WTC11 (cell line): ENCODE data around the gene ZNF423. TPM values are rescaled to one million over a fixed set of nuclear protein-coding genes. Genes with fewer than 3 reads are reported as not detected.

Source experiments
- ATAC-seq: fragments of 200-7000 bp; cut with Tn5 transposase; 2 replicates; pipeline ENCODE4 v1.10.0; 2021; ENCODE audit warnings: mild to moderate bottlenecking, moderate library complexity
- CTCF ChIA-PET: fragments of 300-600 bp; sonication (Branson Sonifier 250); formaldehyde crosslinking; loops from one replicate; lab custom pipeline; 2021; ENCODE audit warnings: antibody characterized with exemption; lab: Charles Lee
- POLR2A ChIA-PET: fragments of 350-600 bp; sonication (Branson Sonifier 250); formaldehyde crosslinking; loops from one replicate; lab custom pipeline; 2021; ENCODE audit warnings: antibody characterized with exemption; lab: Charles Lee
- DNase-seq: peaks from one replicate; pipeline ENCODE4 v3.0.0; 2021; ENCODE audit warnings: low spot score
- H3K27ac Mint-ChIP-seq: 2 replicates; pipeline ENCODE4 v1.8.0; 2021; ENCODE audit warnings: mixed read lengths
- H3K27me3 Mint-ChIP-seq: 2 replicates; pipeline ENCODE4 v1.8.0; 2021; ENCODE audit warnings: low read depth, mild to moderate bottlenecking, moderate library complexity, mixed read lengths
- H3K36me3 Mint-ChIP-seq: 2 replicates; pipeline ENCODE4 v1.8.0; 2021; ENCODE audit warnings: mixed read lengths
- H3K4me1 Mint-ChIP-seq: 2 replicates; pipeline ENCODE4 v1.8.0; 2022; ENCODE audit warnings: mixed read lengths
- H3K4me3 Mint-ChIP-seq: 2 replicates; pipeline ENCODE4 v1.8.0; 2021; ENCODE audit warnings: mild to moderate bottlenecking, moderate library complexity, mixed read lengths
- H3K9me3 Mint-ChIP-seq: 2 replicates; pipeline ENCODE4 v1.8.0; 2021; ENCODE audit warnings: mixed read lengths
- ATF6 ChIP-seq: sonication (generic); formaldehyde crosslinking; IDR thresholded peaks from 2 replicates; pipeline ENCODE4 v1.8.1; 2023; ENCODE audit warnings: mild to moderate bottlenecking, missing genetic modification reagents
- ERG ChIP-seq: fragments of 250-450 bp; sonication (Bioruptor Pico); IDR thresholded peaks from 2 replicates; pipeline ENCODE4 v1.8.0; 2021; ENCODE audit warnings: mild to moderate bottlenecking
- FOXP1 ChIP-seq: sonication (generic); formaldehyde crosslinking; IDR thresholded peaks from 2 replicates; pipeline ENCODE4 v1.8.0; 2022; ENCODE audit warnings: missing genetic modification reagents, mild to moderate bottlenecking, moderate library complexity, borderline replicate concordance
- GTF2I ChIP-seq: fragments of 250-450 bp; sonication (Bioruptor Pico); conservative IDR thresholded peaks from 2 replicates; pipeline ENCODE4 v1.4.0; 2021; ENCODE audit warnings: mild to moderate bottlenecking
- JAZF1 ChIP-seq: fragments of 250-450 bp; sonication (Bioruptor Pico); IDR thresholded peaks from 2 replicates; pipeline ENCODE4 v1.9.0; 2021; ENCODE audit warnings: moderate library complexity, mild to moderate bottlenecking, inconsistent platforms
- NR1H2 ChIP-seq: sonication (generic); formaldehyde crosslinking; IDR thresholded peaks from 2 replicates; pipeline ENCODE4 v1.9.0; 2021; ENCODE audit warnings: mild to moderate bottlenecking, moderate library complexity, missing genetic modification reagents
- OVOL2 ChIP-seq: fragments of 250-450 bp; sonication (Bioruptor Pico); IDR thresholded peaks from 2 replicates; pipeline ENCODE4 v1.9.0; 2021; ENCODE audit warnings: mild to moderate bottlenecking, borderline replicate concordance
- RORB ChIP-seq: fragments of 250-450 bp; sonication (Bioruptor Pico); IDR thresholded peaks from 2 replicates; pipeline ENCODE4 v1.9.0; 2021; ENCODE audit warnings: mild to moderate bottlenecking
- ZBTB21 ChIP-seq: sonication (generic); formaldehyde crosslinking; IDR thresholded peaks from 2 replicates; pipeline ENCODE4 v1.8.1; 2023; ENCODE audit warnings: mild to moderate bottlenecking, missing genetic modification reagents, borderline replicate concordance
- ZNF219 ChIP-seq: sonication (generic); formaldehyde crosslinking; IDR thresholded peaks from 2 replicates; pipeline ENCODE4 v1.8.0; 2023; ENCODE audit warnings: missing genetic modification reagents, mild to moderate bottlenecking, borderline replicate concordance
- total RNA-seq: library from RNA; stranded (reverse); gene quantifications from 3 replicates; pipeline ENCODE4 v1.2.3, GENCODE V29; 2021
- TF ChIP-seq, protein P1 (sequence below): sonication (generic); formaldehyde crosslinking; conservative IDR thresholded peaks from 2 replicates; pipeline ENCODE4 v1.8.1; 2023; ENCODE audit warnings: mild to moderate bottlenecking, low read depth, missing genetic modification reagents, moderate library complexity
- TF ChIP-seq, protein P2 (sequence below): sonication (generic); formaldehyde crosslinking; IDR thresholded peaks from 2 replicates; pipeline ENCODE4 v1.8.1; 2023; ENCODE audit warnings: mild to moderate bottlenecking, missing genetic modification reagents, borderline replicate concordance
- TF ChIP-seq, protein P3 (sequence below): sonication (generic); formaldehyde crosslinking; IDR thresholded peaks from 2 replicates; pipeline ENCODE4 v1.8.0; 2022; ENCODE audit warnings: mild to moderate bottlenecking, missing genetic modification reagents
- TF ChIP-seq, protein P4 (sequence below): sonication (generic); formaldehyde crosslinking; IDR thresholded peaks from 2 replicates; pipeline ENCODE4 v1.8.1; 2023; ENCODE audit warnings: mild to moderate bottlenecking, missing genetic modification reagents

Gene ZNF423
- total RNA-seq, 1 experiment from 2014 or later, result 38.8 TPM

GRCh38 chr16:49817754-49818507, 38.0 kb downstream of the ZNF423 start (continued):
- no peak for TF ChIP-seq ATF6 (CRISPR knock-in tag)
- TF ChIP-seq ZBTB21, result no peak
- TF ChIP-seq, all 79 proteins: peak for 0

DNA sequence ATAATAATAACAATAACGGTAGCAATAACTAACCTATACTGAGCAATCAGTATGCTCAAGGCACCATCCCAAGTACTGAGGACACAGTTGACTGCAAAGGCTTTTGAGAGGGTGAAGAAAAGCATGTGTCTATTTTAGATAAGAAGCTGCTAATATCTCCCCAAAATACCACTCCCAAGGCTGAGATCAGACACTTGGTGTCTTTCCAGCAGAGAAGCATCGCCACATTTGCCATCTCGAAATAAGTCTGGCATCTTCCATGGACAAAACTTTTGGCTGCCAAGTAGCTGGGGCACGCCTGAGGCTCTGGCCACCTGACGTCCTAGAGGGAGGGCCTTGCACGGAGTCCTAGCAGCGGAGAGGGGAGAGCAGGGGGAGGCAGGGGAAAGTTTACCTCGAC, 39.0 kb downstream of the ZNF423 start:
- Mint-ChIP-seq H3K36me3 (no peaks in the 10 kb centered on the region), H3K4me1 (peaks cover 40% of the 10 kb centered on the region), H3K4me3 (no peak overlapping the region)
- TF ChIP-seq, protein P1, sequence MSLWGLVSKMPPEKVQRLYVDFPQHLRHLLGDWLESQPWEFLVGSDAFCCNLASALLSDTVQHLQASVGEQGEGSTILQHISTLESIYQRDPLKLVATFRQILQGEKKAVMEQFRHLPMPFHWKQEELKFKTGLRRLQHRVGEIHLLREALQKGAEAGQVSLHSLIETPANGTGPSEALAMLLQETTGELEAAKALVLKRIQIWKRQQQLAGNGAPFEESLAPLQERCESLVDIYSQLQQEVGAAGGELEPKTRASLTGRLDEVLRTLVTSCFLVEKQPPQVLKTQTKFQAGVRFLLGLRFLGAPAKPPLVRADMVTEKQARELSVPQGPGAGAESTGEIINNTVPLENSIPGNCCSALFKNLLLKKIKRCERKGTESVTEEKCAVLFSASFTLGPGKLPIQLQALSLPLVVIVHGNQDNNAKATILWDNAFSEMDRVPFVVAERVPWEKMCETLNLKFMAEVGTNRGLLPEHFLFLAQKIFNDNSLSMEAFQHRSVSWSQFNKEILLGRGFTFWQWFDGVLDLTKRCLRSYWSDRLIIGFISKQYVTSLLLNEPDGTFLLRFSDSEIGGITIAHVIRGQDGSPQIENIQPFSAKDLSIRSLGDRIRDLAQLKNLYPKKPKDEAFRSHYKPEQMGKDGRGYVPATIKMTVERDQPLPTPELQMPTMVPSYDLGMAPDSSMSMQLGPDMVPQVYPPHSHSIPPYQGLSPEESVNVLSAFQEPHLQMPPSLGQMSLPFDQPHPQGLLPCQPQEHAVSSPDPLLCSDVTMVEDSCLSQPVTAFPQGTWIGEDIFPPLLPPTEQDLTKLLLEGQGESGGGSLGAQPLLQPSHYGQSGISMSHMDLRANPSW (CRISPR knock-in tag), result no peak
- TF ChIP-seq, protein P2, sequence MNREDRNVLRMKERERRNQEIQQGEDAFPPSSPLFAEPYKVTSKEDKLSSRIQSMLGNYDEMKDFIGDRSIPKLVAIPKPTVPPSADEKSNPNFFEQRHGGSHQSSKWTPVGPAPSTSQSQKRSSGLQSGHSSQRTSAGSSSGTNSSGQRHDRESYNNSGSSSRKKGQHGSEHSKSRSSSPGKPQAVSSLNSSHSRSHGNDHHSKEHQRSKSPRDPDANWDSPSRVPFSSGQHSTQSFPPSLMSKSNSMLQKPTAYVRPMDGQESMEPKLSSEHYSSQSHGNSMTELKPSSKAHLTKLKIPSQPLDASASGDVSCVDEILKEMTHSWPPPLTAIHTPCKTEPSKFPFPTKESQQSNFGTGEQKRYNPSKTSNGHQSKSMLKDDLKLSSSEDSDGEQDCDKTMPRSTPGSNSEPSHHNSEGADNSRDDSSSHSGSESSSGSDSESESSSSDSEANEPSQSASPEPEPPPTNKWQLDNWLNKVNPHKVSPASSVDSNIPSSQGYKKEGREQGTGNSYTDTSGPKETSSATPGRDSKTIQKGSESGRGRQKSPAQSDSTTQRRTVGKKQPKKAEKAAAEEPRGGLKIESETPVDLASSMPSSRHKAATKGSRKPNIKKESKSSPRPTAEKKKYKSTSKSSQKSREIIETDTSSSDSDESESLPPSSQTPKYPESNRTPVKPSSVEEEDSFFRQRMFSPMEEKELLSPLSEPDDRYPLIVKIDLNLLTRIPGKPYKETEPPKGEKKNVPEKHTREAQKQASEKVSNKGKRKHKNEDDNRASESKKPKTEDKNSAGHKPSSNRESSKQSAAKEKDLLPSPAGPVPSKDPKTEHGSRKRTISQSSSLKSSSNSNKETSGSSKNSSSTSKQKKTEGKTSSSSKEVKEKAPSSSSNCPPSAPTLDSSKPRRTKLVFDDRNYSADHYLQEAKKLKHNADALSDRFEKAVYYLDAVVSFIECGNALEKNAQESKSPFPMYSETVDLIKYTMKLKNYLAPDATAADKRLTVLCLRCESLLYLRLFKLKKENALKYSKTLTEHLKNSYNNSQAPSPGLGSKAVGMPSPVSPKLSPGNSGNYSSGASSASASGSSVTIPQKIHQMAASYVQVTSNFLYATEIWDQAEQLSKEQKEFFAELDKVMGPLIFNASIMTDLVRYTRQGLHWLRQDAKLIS (CRISPR knock-in tag), result no peak
- TF ChIP-seq RORB, result no peak
- TF ChIP-seq, all 79 proteins: peak for 0
- ATAC-seq (no peak), DNase-seq (no peak)
- H3K27me3 Mint-ChIP-seq, result no peaks in the 10 kb centered on the region
- H3K27ac Mint-ChIP-seq, result no peak overlapping the region
- no peaks in the 10 kb centered on the region for H3K9me3 Mint-ChIP-seq
- ChIA-PET CTCF (interaction anchor here (0.6 to 1.4 kb wide), 2 partner anchors 60 to 139 kb away, joined by 3 read pairs; no protein-coding TSS in a partner anchor), POLR2A (no interaction called here)

GRCh38 chr16:49811644-49812334, 44.1 kb downstream of the ZNF423 start:
- ChIA-PET POLR2A (no interaction called here), CTCF (interaction anchor here (0.8 to 1.4 kb wide), 4 partner anchors 9 to 73 kb away, joined by 3 to 5 read pairs (median 4); no protein-coding TSS in a partner anchor)
- no peak for DNase-seq
- peak; percentile 50 for ATAC-seq
- Mint-ChIP-seq H3K36me3 (no peaks in the 10 kb centered on the region), H3K27ac (peak overlapping the region; percentile 84), H3K4me3 (no peak overlapping the region), H3K27me3 (no peaks in the 10 kb centered on the region), H3K9me3 (no peaks in the 10 kb centered on the region), H3K4me1 (peaks cover 46% of the 10 kb centered on the region)
- TF ChIP-seq, protein P3, sequence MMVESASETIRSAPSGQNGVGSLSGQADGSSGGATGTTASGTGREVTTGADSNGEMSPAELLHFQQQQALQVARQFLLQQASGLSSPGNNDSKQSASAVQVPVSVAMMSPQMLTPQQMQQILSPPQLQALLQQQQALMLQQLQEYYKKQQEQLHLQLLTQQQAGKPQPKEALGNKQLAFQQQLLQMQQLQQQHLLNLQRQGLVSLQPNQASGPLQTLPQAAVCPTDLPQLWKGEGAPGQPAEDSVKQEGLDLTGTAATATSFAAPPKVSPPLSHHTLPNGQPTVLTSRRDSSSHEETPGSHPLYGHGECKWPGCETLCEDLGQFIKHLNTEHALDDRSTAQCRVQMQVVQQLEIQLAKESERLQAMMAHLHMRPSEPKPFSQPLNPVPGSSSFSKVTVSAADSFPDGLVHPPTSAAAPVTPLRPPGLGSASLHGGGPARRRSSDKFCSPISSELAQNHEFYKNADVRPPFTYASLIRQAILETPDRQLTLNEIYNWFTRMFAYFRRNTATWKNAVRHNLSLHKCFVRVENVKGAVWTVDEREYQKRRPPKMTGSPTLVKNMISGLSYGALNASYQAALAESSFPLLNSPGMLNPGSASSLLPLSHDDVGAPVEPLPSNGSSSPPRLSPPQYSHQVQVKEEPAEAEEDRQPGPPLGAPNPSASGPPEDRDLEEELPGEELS (CRISPR knock-in tag), result no peak
- TF ChIP-seq ZNF219, result no peak
- TF ChIP-seq FOXP1, result no peak
- no peak for TF ChIP-seq ERG (CRISPR knock-in tag)
- TF ChIP-seq JAZF1 (CRISPR knock-in tag), result no peak
- TF ChIP-seq GTF2I (CRISPR knock-in tag), result no peak
- TF ChIP-seq NR1H2 (CRISPR knock-in tag), result no peak
- TF ChIP-seq, protein P4, sequence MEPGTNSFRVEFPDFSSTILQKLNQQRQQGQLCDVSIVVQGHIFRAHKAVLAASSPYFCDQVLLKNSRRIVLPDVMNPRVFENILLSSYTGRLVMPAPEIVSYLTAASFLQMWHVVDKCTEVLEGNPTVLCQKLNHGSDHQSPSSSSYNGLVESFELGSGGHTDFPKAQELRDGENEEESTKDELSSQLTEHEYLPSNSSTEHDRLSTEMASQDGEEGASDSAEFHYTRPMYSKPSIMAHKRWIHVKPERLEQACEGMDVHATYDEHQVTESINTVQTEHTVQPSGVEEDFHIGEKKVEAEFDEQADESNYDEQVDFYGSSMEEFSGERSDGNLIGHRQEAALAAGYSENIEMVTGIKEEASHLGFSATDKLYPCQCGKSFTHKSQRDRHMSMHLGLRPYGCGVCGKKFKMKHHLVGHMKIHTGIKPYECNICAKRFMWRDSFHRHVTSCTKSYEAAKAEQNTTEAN (CRISPR knock-in tag), result no peak
- no peak for TF ChIP-seq OVOL2 (CRISPR knock-in tag)
